H9 (cell line): ENCODE measurements around the gene ZNF300. TPM values are rescaled to one million over a fixed set of nuclear protein-coding genes. Genes with fewer than 3 reads are reported as not detected.

ENCODE experiments used
- DNase-seq: peaks from one replicate; pipeline ENCODE4 v3.0.0-alpha.2; 2017
- H2AFZ ChIP-seq: one replicate; pipeline ENCODE4 v1.6.1; 2013; ENCODE audit warnings: mild to moderate bottlenecking, low read length, control low read depth, moderate library complexity
- H2AK5ac ChIP-seq: 2 replicates; pipeline ENCODE4 v1.6.1; 2013; ENCODE audit warnings: low read length, control low read depth, mixed read lengths; ENCODE audit not compliant: insufficient read length
- H2BK120ac ChIP-seq: one replicate; pipeline ENCODE4 v1.6.1; 2013; ENCODE audit warnings: low read depth, mild to moderate bottlenecking, low read length, control low read depth, inconsistent platforms; ENCODE audit not compliant: poor library complexity, severe bottlenecking
- H2BK12ac ChIP-seq: 2 replicates; pipeline ENCODE4 v1.6.1; 2013; ENCODE audit warnings: low read length, control low read depth, mixed read lengths, low read depth; ENCODE audit not compliant: insufficient read length
- H2BK15ac ChIP-seq: 2 replicates; pipeline ENCODE4 v1.6.1; 2013; ENCODE audit warnings: low read depth, low read length, control low read depth
- H2BK20ac ChIP-seq: one replicate; pipeline ENCODE4 v1.6.1; 2013; ENCODE audit warnings: low read depth, mild to moderate bottlenecking, low read length, control low read depth, inconsistent platforms; ENCODE audit not compliant: poor library complexity, severe bottlenecking
- H2BK5ac ChIP-seq: 2 replicates; pipeline ENCODE4 v1.6.1; 2013; ENCODE audit warnings: low read length, control low read depth, mixed read lengths; ENCODE audit not compliant: insufficient read length
- H3K14ac ChIP-seq: 2 replicates; pipeline ENCODE4 v1.6.1; 2013; ENCODE audit warnings: low read length, control low read depth; ENCODE audit not compliant: insufficient read depth
- H3K18ac ChIP-seq: 2 replicates; pipeline ENCODE4 v1.6.1; 2013; ENCODE audit warnings: low read depth, mild to moderate bottlenecking, mixed read lengths, low read length, control low read depth; ENCODE audit not compliant: insufficient read length
- H3K23ac ChIP-seq: 2 replicates; pipeline ENCODE4 v1.6.1; 2013; ENCODE audit warnings: low read length, control low read depth, mixed read lengths, low read depth; ENCODE audit not compliant: insufficient read length
- H3K23me2 ChIP-seq: 2 replicates; pipeline ENCODE4 v1.6.1; 2013; ENCODE audit warnings: low read depth, mild to moderate bottlenecking, mixed read lengths, low read length, control low read depth; ENCODE audit not compliant: insufficient read length, poor library complexity, severe bottlenecking
- H3K27ac ChIP-seq: 2 replicates; pipeline ENCODE4 v1.5.1; 2013; ENCODE audit warnings: low read length, control low read depth, mixed read lengths, low read depth; ENCODE audit not compliant: insufficient read length
- H3K27me3 ChIP-seq: 2 replicates; pipeline ENCODE4 v1.6.1; 2013; ENCODE audit warnings: low read length, control low read depth, inconsistent platforms; ENCODE audit not compliant: insufficient read depth
- H3K4ac ChIP-seq: 2 replicates; pipeline ENCODE4 v1.6.1; 2013; ENCODE audit warnings: low read depth, mild to moderate bottlenecking, control low read depth, inconsistent platforms, low read length, moderate library complexity
- H3K4me1 ChIP-seq: 2 replicates; pipeline ENCODE4 v1.6.1; 2013; ENCODE audit warnings: low read length, control low read depth, inconsistent platforms; ENCODE audit not compliant: insufficient read depth
- H3K4me2 ChIP-seq: 2 replicates; pipeline ENCODE4 v1.6.1; 2013; ENCODE audit warnings: low read length, control low read depth, mixed read lengths; ENCODE audit not compliant: insufficient read length, insufficient read depth
- H3K56ac ChIP-seq: 2 replicates; pipeline ENCODE4 v1.6.1; 2013; ENCODE audit warnings: low read depth, mild to moderate bottlenecking, mixed read lengths, low read length, control low read depth; ENCODE audit not compliant: insufficient read length
- H3K79me1 ChIP-seq: 2 replicates; pipeline ENCODE4 v1.6.1; 2013; ENCODE audit warnings: low read depth, mild to moderate bottlenecking, moderate library complexity, low read length, control low read depth, inconsistent platforms; ENCODE audit not compliant: insufficient read depth, poor library complexity, severe bottlenecking
- H3K79me2 ChIP-seq: 2 replicates; pipeline ENCODE4 v1.6.1; 2013; ENCODE audit warnings: low read length, control low read depth, inconsistent platforms; ENCODE audit not compliant: insufficient read depth
- H3K9ac ChIP-seq: 2 replicates; pipeline ENCODE4 v1.6.1; 2013; ENCODE audit warnings: low read length, control low read depth, mixed read lengths; ENCODE audit not compliant: insufficient read length; ENCODE audit errors: extremely low read depth
- H3K9me3 ChIP-seq: one replicate; pipeline ENCODE4 v1.6.1; 2013; ENCODE audit warnings: low read depth, low read length, inconsistent platforms; ENCODE audit not compliant: control insufficient read depth
- H3T11ph ChIP-seq: one replicate; pipeline ENCODE4 v1.6.1; 2013; ENCODE audit warnings: mild to moderate bottlenecking, low read length, control low read depth, inconsistent platforms
- H4K20me1 ChIP-seq: one replicate; pipeline ENCODE4 v1.6.1; 2013; ENCODE audit not compliant: control insufficient read depth, insufficient read length, insufficient read depth
- H4K5ac ChIP-seq: 2 replicates; pipeline ENCODE4 v1.6.1; 2013; ENCODE audit warnings: low read depth, mild to moderate bottlenecking, mixed read lengths, low read length, control low read depth; ENCODE audit not compliant: insufficient read length
- H4K8ac ChIP-seq: replicated peaks from 2 replicates; pipeline ENCODE4 v1.6.1; 2013; ENCODE audit warnings: low read length, control low read depth, mixed read lengths, low read depth; ENCODE audit not compliant: insufficient read length
- H4K91ac ChIP-seq: 2 replicates; pipeline ENCODE4 v1.6.1; 2013; ENCODE audit warnings: low read depth, mild to moderate bottlenecking, moderate library complexity, mixed read lengths, low read length, control low read depth; ENCODE audit not compliant: insufficient read length
- H3K27ac Mint-ChIP-seq, 3 experiments: 2 replicates in 2 of 3; 3 replicates in 1 of 3; pipeline ENCODE4 v1.8.0; 2020 to 2021; ENCODE audit warnings: mixed read lengths in 3 of 3, mild to moderate bottlenecking in 1 of 3, moderate library complexity in 1 of 3
- H3K27me3 Mint-ChIP-seq: 2 replicates; pipeline ENCODE4 v1.8.0; 2021; ENCODE audit warnings: low read depth, mild to moderate bottlenecking, moderate library complexity, mixed read lengths
- H3K36me3 Mint-ChIP-seq, 3 experiments: 2 replicates in 2 of 3; 3 replicates in 1 of 3; pipeline ENCODE4 v1.8.0; 2020 to 2021; ENCODE audit warnings: low read depth in 3 of 3, mixed read lengths in 3 of 3; ENCODE audit not compliant: insufficient read depth in 1 of 3
- H3K4me1 Mint-ChIP-seq, 2 experiments: 2 replicates each; pipeline ENCODE4 v1.8.0; 2020; ENCODE audit warnings: mixed read lengths in 2 of 2
- H3K4me3 Mint-ChIP-seq, 2 experiments: 2 replicates in 1 of 2; 3 replicates in 1 of 2; pipeline ENCODE4 v1.8.0; 2020 to 2021; ENCODE audit warnings: mild to moderate bottlenecking in 2 of 2, mixed read lengths in 2 of 2, moderate library complexity in 1 of 2
- H3K9me3 Mint-ChIP-seq, 2 experiments: 2 replicates in 1 of 2; 3 replicates in 1 of 2; pipeline ENCODE4 v1.8.0; 2020; ENCODE audit warnings: mild to moderate bottlenecking in 2 of 2, mixed read lengths in 2 of 2, moderate library complexity in 1 of 2
- total RNA-seq: library from RNA; stranded (reverse); gene quantifications from 2 replicates; pipeline ENCODE4 v1.2.1, GENCODE V29; 2021
- TF ChIP-seq, protein P1 (sequence below): fragments of 200-600 bp; sonication (generic); conservative IDR thresholded peaks from 3 replicates; pipeline ENCODE4 v1.8.0; 2021; ENCODE audit warnings: antibody characterized with exemption, mild to moderate bottlenecking

Gene ZNF300
- total RNA-seq, 1 experiment from 2014 or later = 7.7 TPM

DNA sequence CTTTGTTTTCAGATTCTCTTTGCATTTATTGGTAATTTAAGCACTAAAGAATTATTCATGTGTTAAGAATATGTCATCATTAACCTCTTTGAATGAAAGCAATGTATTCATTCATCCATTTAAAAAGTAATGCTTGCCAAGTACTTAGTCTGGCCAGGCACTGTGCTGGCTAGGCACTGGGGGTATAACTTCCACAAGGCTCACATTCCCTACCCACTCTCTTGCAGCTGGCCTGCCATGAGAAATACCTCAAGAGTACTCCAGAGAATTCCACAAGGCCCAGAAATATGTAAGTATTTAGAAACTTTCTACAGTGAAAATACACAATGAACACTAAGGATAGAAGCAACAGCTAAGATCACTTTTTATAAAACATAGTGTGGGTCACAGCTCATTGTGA is 25.4 kb downstream of the ZNF300 start:
- no peak overlapping the region for H4K8ac ChIP-seq
- TF ChIP-seq, protein P1, sequence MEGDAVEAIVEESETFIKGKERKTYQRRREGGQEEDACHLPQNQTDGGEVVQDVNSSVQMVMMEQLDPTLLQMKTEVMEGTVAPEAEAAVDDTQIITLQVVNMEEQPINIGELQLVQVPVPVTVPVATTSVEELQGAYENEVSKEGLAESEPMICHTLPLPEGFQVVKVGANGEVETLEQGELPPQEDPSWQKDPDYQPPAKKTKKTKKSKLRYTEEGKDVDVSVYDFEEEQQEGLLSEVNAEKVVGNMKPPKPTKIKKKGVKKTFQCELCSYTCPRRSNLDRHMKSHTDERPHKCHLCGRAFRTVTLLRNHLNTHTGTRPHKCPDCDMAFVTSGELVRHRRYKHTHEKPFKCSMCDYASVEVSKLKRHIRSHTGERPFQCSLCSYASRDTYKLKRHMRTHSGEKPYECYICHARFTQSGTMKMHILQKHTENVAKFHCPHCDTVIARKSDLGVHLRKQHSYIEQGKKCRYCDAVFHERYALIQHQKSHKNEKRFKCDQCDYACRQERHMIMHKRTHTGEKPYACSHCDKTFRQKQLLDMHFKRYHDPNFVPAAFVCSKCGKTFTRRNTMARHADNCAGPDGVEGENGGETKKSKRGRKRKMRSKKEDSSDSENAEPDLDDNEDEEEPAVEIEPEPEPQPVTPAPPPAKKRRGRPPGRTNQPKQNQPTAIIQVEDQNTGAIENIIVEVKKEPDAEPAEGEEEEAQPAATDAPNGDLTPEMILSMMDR = no peak
- H3K23me2 ChIP-seq = no peaks in the 10 kb centered on the region
- no peak overlapping the region for H3K9ac ChIP-seq
- no peaks in the 10 kb centered on the region for H3K79me1 ChIP-seq
- Mint-ChIP-seq H3K9me3 (peaks cover 57 to 60% of the 10 kb centered on the region in 2 experiments), H3K36me3 (peaks cover 0 to 6% (median 0%) of the 10 kb centered on the region in 3 experiments; a peak in 2 of 7 replicates), H3K4me3 (no peak overlapping the region), H3K27me3 (peaks cover 3% of the 10 kb centered on the region), H3K4me1 (no peaks in the 10 kb centered on the region), H3K27ac (no peak overlapping the region)
- no peak overlapping the region for H2BK15ac ChIP-seq
- H3K27me3 ChIP-seq = no peaks in the 10 kb centered on the region
- H3K4me2 ChIP-seq = no peak overlapping the region
- no peak overlapping the region for H3K23ac ChIP-seq
- no peak overlapping the region for H2BK12ac ChIP-seq
- H4K20me1 ChIP-seq = no peaks in the 10 kb centered on the region
- H2BK120ac ChIP-seq = no peak overlapping the region
- H3K14ac ChIP-seq = no peak overlapping the region
- no peaks in the 10 kb centered on the region for H3K4me1 ChIP-seq
- no peak overlapping the region for H2BK5ac ChIP-seq
- no peak for DNase-seq
- no peak overlapping the region for H2AFZ ChIP-seq
- no peak overlapping the region for H2AK5ac ChIP-seq
- no peak overlapping the region for H3K27ac ChIP-seq
- H3K79me2 ChIP-seq = no peaks in the 10 kb centered on the region
- peaks cover 41% of the 10 kb centered on the region for H3K9me3 ChIP-seq
- no peak overlapping the region for H2BK20ac ChIP-seq
- no peak overlapping the region for H3K4ac ChIP-seq
- H3K56ac ChIP-seq = no peak overlapping the region
- no peak overlapping the region for H3T11ph ChIP-seq
- no peak overlapping the region for H3K18ac ChIP-seq
- H4K5ac ChIP-seq = no peak overlapping the region
- H4K91ac ChIP-seq = no peak overlapping the region
